AG09309 (cell line): ENCODE results near the gene TP73.
"Not testable (repeated sequence)": the region's sequence is repeated elsewhere in the genome, so short reads cannot be mapped to it uniquely, and the experiment has no call there.

Source experiments
- DNase-seq: peaks from one replicate; pipeline ENCODE4 v3.0.0-alpha.2; 2010; ENCODE audit warnings: low read depth
- H3K4me3 ChIP-seq: 2 replicates; pipeline ENCODE4 v1.5.1; 2011; ENCODE audit warnings: mild to moderate bottlenecking, low read depth, low read length, moderate library complexity; ENCODE audit not compliant: control insufficient read depth
- CTCF ChIP-seq: IDR thresholded peaks from 2 replicates; pipeline ENCODE4 v1.5.1; 2011; ENCODE audit warnings: mild to moderate bottlenecking, low read depth, low read length, inconsistent platforms; ENCODE audit not compliant: insufficient read depth, control insufficient read depth; ENCODE audit errors: missing control alignments

TP73 gene

DNA sequence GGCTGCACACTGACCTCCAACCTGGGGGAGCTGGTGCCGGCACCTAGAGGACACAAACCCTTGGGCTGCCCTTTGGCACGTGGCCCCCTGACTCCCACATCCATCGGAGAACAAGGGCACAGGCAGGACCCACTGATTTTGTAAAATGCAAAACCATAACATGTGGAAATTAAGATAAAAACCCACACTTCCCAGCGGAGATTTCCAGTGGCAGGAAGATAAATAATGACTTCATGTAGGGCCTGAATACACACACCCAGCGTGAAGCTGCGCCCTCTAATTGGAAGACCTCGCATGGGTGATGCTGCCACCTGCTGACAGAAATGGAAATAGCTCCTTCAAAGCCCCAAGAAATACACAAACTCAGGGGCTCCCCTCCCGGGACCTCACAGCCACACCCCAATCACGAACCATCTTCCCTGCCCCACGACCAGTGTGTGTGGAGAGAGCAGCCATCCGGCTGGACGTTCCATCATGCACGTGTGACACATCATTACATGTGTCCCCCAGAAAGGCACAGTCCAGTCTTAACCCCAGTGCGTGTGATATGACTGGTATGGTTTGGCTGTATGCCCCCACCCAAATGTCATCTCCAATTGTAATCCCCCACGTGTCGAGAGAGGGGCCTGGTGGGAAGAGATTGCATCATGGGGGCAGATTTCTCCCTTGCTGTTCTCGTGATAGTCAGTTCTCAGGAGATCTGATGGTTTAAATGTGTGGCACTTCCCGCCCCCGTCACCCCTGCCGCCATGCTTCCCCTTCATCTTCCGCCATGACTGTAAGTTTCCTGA is 33.2 kb upstream of the TP73 start:
- DNase-seq, result peak; percentile 43
- H3K4me3 ChIP-seq, result no peak overlapping the region
- peak; percentile 87 for TF ChIP-seq CTCF

DNA sequence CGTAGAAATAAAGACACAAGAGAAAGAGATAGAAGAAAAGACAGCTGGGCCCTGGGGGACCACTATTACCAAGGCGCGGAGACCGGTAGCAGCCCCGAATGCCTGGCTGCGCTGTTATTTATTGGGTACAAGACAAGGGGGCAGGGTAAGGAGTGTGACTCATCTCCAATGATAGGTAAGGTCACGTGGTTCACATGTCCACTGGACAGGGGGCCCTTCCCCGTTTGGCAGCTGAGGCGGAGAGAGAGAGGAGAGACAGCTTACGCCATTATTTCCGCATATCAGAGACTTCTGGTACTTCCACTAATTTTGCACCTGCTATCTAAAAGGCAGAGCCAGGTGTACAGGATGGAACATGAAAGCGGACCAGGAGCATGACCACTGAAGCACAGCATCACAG is 31.6 kb upstream of the TP73 start:
- DNase-seq, result no peak
- no peak for TF ChIP-seq CTCF
- no peak overlapping the region for H3K4me3 ChIP-seq

DNA sequence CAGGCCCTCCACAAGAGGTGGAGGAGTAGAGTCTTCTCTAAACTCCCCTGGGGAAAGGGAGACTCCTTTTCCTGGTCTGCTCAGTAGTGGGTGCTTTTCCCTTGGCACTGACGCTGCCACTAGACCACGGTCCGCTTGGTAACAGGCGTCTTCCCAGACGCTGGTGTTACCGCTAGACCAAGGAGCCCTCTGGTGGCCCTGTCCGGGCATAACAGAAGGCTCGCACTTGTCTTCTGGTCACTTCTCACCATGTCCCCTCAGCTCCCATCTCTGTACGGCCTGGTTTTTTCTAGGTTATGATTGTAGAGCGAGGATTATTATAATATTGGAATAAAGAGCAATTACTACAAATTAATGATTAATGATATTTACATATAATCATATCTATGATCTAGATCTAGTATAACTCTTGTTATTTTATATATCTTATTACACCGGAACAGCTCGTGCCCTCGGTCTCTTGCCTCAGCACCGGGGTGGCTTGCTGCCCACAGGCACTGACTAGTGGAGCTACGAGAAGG is 31.1 kb upstream of the TP73 start:
- DNase-seq, H3K4me3 ChIP-seq: not testable (repeated sequence)
- TF ChIP-seq CTCF, result peak; percentile 67

- not testable (repeated sequence) for DNase-seq, H3K4me3 ChIP-seq
These were observed 30.2 kb upstream of the TP73 start for GRCh38 chr1:3622102-3622501.

DNA sequence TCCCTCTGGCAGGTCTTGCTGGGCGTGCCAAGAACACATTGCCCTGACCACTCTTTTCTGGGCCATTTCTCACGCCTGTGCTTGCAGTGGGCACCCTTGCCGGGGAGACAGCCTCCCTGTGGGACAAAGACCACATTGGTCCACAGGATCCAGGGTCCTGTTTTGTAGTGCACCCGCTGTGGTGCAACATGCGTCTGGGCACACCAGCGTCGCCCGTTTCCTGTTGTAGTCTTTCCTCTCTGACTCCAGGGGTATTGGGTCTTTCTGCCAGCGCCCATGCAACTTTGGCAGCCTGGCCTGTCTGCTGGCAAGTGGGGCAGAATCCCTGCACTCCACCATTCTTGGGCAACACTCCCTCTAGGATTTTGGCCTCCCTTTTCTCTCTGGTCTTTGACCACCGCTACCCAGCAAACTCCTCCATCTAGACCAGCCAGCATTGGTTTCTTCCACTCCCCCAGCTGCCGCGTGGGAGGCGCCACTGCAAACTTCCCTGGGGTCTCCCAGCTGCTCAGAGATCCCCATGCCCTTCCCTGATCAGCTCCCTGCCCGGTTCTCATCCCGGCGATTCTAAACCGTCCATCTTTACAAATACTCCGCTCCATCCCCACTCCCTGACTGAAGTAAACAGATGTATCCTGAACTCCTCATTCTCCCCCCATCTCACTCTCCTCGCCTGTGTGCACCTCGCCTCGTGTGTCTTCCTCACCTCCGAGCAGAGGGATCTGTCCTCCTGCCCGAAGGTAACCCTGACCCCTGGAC is 28.7 kb upstream of the TP73 start:
- TF ChIP-seq CTCF, result no peak
- no peak for DNase-seq
- peak overlapping the region; percentile 57 for H3K4me3 ChIP-seq

DNA sequence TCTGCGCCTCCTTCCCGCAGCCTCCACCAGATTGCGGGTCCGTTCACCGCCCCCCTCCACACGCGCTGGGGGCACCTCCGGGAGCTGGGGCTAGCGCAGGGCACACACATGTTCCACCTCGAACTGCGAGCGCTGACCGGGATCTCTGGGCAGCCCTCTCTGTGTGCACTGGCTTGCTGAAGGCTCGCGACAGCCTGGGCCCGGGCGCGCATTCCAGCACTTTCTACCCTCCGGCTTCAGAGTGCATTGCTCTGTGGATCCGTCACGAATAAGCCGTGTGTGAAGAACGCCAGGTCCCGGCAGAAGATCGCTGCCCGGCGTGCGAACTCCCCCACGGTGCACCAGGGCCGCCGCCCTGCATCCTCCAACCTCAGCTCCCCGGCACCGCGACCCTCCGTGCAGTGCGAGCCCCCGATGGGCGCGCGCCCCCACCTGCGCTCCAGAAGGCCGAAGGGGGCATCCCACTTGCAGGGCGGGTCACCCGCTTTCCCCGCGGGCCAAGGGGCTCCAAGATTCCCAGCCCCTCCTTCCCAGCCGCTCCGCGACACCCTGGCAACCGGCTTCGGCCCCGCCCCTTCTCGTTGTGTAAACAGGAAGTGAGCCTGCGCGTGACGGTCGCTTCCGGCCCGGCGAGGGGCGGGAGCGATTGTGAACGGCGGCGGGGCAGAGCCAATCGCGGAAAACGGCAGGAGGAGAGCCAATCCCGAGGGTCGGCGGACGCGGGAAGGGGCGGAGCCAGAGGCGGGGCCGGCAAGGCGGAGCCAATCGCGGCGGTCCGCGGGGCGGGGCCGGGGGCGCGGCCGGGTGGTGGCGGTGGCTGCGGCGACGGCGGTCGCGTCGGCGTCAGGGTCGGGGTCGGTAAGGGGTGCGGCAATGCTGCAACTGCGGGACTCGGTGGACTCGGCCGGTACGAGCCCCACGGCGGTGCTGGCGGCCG is 27.8 kb upstream of the TP73 start, which contains the start of gene TPRG1L:
TSS of gene TPRG1L (plus strand) at position 816 of the 937 bp plus-strand sequence. CDS start at position 874, 58 bp downstream.
- DNase-seq, result peak; percentile 61
- TF ChIP-seq CTCF, result no peak
- peak within 1 kb of the TSS; percentile 57 for H3K4me3 ChIP-seq
